Osteoblast (primary cell): ENCODE results near the gene TIGD4. TPM values are rescaled to one million over a fixed set of nuclear protein-coding genes. Genes with fewer than 3 reads are reported as not detected.

ENCODE experiments used
- DNase-seq: peaks from one replicate; pipeline ENCODE4 v3.0.0; 2011; ENCODE audit warnings: low spot score, mixed read lengths; ENCODE audit not compliant: insufficient read length; ENCODE audit errors: missing footprints
- H2AFZ ChIP-seq: 2 replicates; pipeline ENCODE4 v1.6.0; 2011; ENCODE audit warnings: mild to moderate bottlenecking, low read length
- H3K27ac ChIP-seq: 2 replicates; pipeline ENCODE4 v1.5.1; 2011; ENCODE audit warnings: mild to moderate bottlenecking, low read depth, low read length, moderate library complexity
- H3K27me3 ChIP-seq: 2 replicates; pipeline ENCODE4 v1.6.0; 2012; ENCODE audit warnings: mild to moderate bottlenecking, control low read depth, inconsistent platforms, low read length, moderate library complexity; ENCODE audit not compliant: insufficient read depth
- H3K36me3 ChIP-seq: 2 replicates; pipeline ENCODE4 v1.5.1; 2011; ENCODE audit warnings: mild to moderate bottlenecking, low read length, control low read depth, moderate library complexity; ENCODE audit not compliant: insufficient read depth
- H3K4me1 ChIP-seq: 2 replicates; pipeline ENCODE4 v1.5.1; 2011; ENCODE audit warnings: mild to moderate bottlenecking, low read length, control low read depth, moderate library complexity; ENCODE audit not compliant: insufficient read depth
- H3K4me2 ChIP-seq: 2 replicates; pipeline ENCODE4 v1.6.0; 2011; ENCODE audit warnings: mild to moderate bottlenecking, low read length; ENCODE audit not compliant: insufficient read depth
- H3K4me3 ChIP-seq: fragments of 200-600 bp; sonication (generic); 3 replicates; pipeline ENCODE4 v1.5.1; 2012; ENCODE audit warnings: mild to moderate bottlenecking, low read length, inconsistent platforms; ENCODE audit not compliant: insufficient read depth
- H3K79me2 ChIP-seq: 2 replicates; pipeline ENCODE4 v1.6.0; 2012; ENCODE audit warnings: mild to moderate bottlenecking, low read length, control low read depth, inconsistent platforms; ENCODE audit not compliant: insufficient read depth
- H3K9me3 ChIP-seq: 2 replicates; pipeline ENCODE4 v1.5.1; 2011; ENCODE audit warnings: low read depth, low read length, control low read depth
- H4K20me1 ChIP-seq: 2 replicates; pipeline ENCODE4 v1.6.0; 2012; ENCODE audit warnings: mild to moderate bottlenecking, low read length, control low read depth; ENCODE audit not compliant: insufficient read depth
- CTCF ChIP-seq: IDR thresholded peaks from 2 replicates; pipeline ENCODE4 v1.5.1; 2011; ENCODE audit warnings: mild to moderate bottlenecking, low read depth, low read length, moderate library complexity; ENCODE audit errors: extremely low read depth
- total RNA-seq: library from RNA; depleted of rRNA; stranded (reverse); fragments of >200 nt; gene quantifications from 2 replicates; pipeline ENCODE4 v1.2.3, GENCODE V29; 2012

Gene TIGD4
- total RNA-seq, 1 donor: 0.36 TPM

GRCh38 chr4:152822323-152822722 lies 42.8 kb upstream of the TIGD4 start:
- no peaks in the 10 kb centered on the region for H3K4me1 ChIP-seq
- H3K27me3 ChIP-seq: no peaks in the 10 kb centered on the region
- no peak overlapping the region for H3K27ac ChIP-seq
- H3K4me2 ChIP-seq: no peak overlapping the region
- peaks cover 3% of the 10 kb centered on the region for H3K79me2 ChIP-seq
- H2AFZ ChIP-seq: no peak overlapping the region
- H3K4me3 ChIP-seq: no peak overlapping the region
- DNase-seq: no peak
- no peaks in the 10 kb centered on the region for H3K36me3 ChIP-seq
- H4K20me1 ChIP-seq: peaks cover 3% of the 10 kb centered on the region
- no peaks in the 10 kb centered on the region for H3K9me3 ChIP-seq
- no peak for TF ChIP-seq CTCF

GRCh38 chr4:152820073-152820472 lies 40.5 kb upstream of the TIGD4 start:
- no peak overlapping the region for H3K4me2 ChIP-seq
- H3K36me3 ChIP-seq: no peaks in the 10 kb centered on the region
- peaks cover 10% of the 10 kb centered on the region for H4K20me1 ChIP-seq
- H2AFZ ChIP-seq: no peak overlapping the region
- H3K79me2 ChIP-seq: peaks cover 8% of the 10 kb centered on the region
- no peaks in the 10 kb centered on the region for H3K27me3 ChIP-seq
- no peaks in the 10 kb centered on the region for H3K9me3 ChIP-seq
- no peak overlapping the region for H3K27ac ChIP-seq
- H3K4me1 ChIP-seq: no peaks in the 10 kb centered on the region
- H3K4me3 ChIP-seq: no peak overlapping the region
- no peak for DNase-seq
- no peak for TF ChIP-seq CTCF

- Histone ChIP-seq H2AFZ (no peak overlapping the region), H3K36me3 (no peaks in the 10 kb centered on the region), H3K9me3 (no peaks in the 10 kb centered on the region), H3K4me1 (no peaks in the 10 kb centered on the region), H3K4me2 (no peak overlapping the region), H4K20me1 (peaks cover 15% of the 10 kb centered on the region), H3K4me3 (no peak overlapping the region), H3K27me3 (no peaks in the 10 kb centered on the region), H3K79me2 (peaks cover 12% of the 10 kb centered on the region), H3K27ac (no peak overlapping the region)
- peak; percentile 23 for DNase-seq
- no peak for TF ChIP-seq CTCF
These were observed 39.6 kb upstream of the TIGD4 start for GRCh38 chr4:152819026-152819645.

GRCh38 chr4:152817331-152817730 lies 37.8 kb upstream of the TIGD4 start:
- Histone ChIP-seq H3K36me3 (no peaks in the 10 kb centered on the region), H3K4me3 (no peak overlapping the region), H3K4me2 (no peak overlapping the region), H3K27ac (no peak overlapping the region), H4K20me1 (peaks cover 22% of the 10 kb centered on the region), H3K4me1 (no peaks in the 10 kb centered on the region), H3K27me3 (no peaks in the 10 kb centered on the region), H3K79me2 (peaks cover 16% of the 10 kb centered on the region), H3K9me3 (no peaks in the 10 kb centered on the region), H2AFZ (no peak overlapping the region)
- TF ChIP-seq CTCF: no peak
- DNase-seq: peak; percentile 32
